Skeletal muscle cell (primary cell): ENCODE data around the gene RBM46.
A peak's percentile ranks its signal among the peaks of the same experiment; 100 is the strongest.

Source experiments
- DNase-seq: peaks from one replicate; pipeline ENCODE4 v3.0.0-alpha.2; 2010; ENCODE audit warnings: low read depth
- H3K4me3 ChIP-seq: 2 replicates; pipeline ENCODE4 v1.5.1; 2011; ENCODE audit warnings: low read depth, mild to moderate bottlenecking, control low read depth, low read length, moderate library complexity

RBM46 gene

GRCh38 chr4:154781126-154781982 is at the start of gene RBM46:
TSS of gene RBM46 (plus strand) at chr4:154781272. CDS start at chr4:154796753, 15,481 bp downstream.
- H3K4me3 ChIP-seq = no peak within 1 kb of the TSS

GRCh38 chr4:154731756-154732155 is 49.3 kb upstream of the RBM46 start:
- no peak overlapping the region for H3K4me3 ChIP-seq
- DNase-seq = no peak

More at GRCh38 chr4:154781126-154781982, at the start of gene RBM46:
- no peak for DNase-seq

GRCh38 chr4:154732669-154733068 is 48.4 kb upstream of the RBM46 start:
- no peak overlapping the region for H3K4me3 ChIP-seq
- no peak for DNase-seq

GRCh38 chr4:154736770-154737169 is 44.3 kb upstream of the RBM46 start:
- DNase-seq = no peak
- no peak overlapping the region for H3K4me3 ChIP-seq

- DNase-seq = no peak
- H3K4me3 ChIP-seq = no peak overlapping the region
Measured at GRCh38 chr4:154738426-154738825, 42.6 kb upstream of the RBM46 start.

- no peak for DNase-seq
- H3K4me3 ChIP-seq = no peak overlapping the region
Measured at GRCh38 chr4:154739111-154739510, 42.0 kb upstream of the RBM46 start.

GRCh38 chr4:154740462-154740861 is 40.6 kb upstream of the RBM46 start:
- no peak overlapping the region for H3K4me3 ChIP-seq
- no peak for DNase-seq

- no peak for DNase-seq
- H3K4me3 ChIP-seq = no peak overlapping the region
Measured at GRCh38 chr4:154741131-154741665, 39.9 kb upstream of the RBM46 start.

GRCh38 chr4:154741922-154742850 is 38.9 kb upstream of the RBM46 start:
- DNase-seq = no peak
- H3K4me3 ChIP-seq = peak overlapping the region; percentile 20

- no peak for DNase-seq
- peak within 1 kb of the TSS; percentile 29 for H3K4me3 ChIP-seq
Measured at GRCh38 chr4:154743683-154744340, 37.3 kb upstream of the RBM46 start, which contains the start of gene LRAT. TSS of gene LRAT (plus strand) at chr4:154744000. CDS start at chr4:154744327, 327 bp downstream.

- peak overlapping the region; percentile 29 for H3K4me3 ChIP-seq
- DNase-seq = no peak
Measured at GRCh38 chr4:154744341-154744926, 36.6 kb upstream of the RBM46 start.

- no peak for DNase-seq
- H3K4me3 ChIP-seq = no peak overlapping the region
Measured at GRCh38 chr4:154757713-154758112, 23.4 kb upstream of the RBM46 start.

- H3K4me3 ChIP-seq = no peak overlapping the region
- DNase-seq = no peak
Measured at GRCh38 chr4:154760895-154761294, 20.2 kb upstream of the RBM46 start.

- DNase-seq = no peak
- H3K4me3 ChIP-seq = no peak overlapping the region
Measured at GRCh38 chr4:154778264-154778663, 2.8 kb upstream of the RBM46 start.

GRCh38 chr4:154779362-154779947 is 1.6 kb upstream of the RBM46 start:
- DNase-seq = peak; percentile 4

GRCh38 chr4:154781983-154782293 is 866 bp downstream of the RBM46 start:
- H3K4me3 ChIP-seq = no peak overlapping the region
- no peak for DNase-seq

More at GRCh38 chr4:154779362-154779947, 1.6 kb upstream of the RBM46 start:
- no peak overlapping the region for H3K4me3 ChIP-seq

- H3K4me3 ChIP-seq = no peak overlapping the region
- peak; percentile 4 for DNase-seq
Measured at GRCh38 chr4:154807042-154807630, 26.1 kb downstream of the RBM46 start.

- no peak overlapping the region for H3K4me3 ChIP-seq
- DNase-seq = no peak
Measured at GRCh38 chr4:154818230-154818629, 37.2 kb downstream of the RBM46 start.
